K562 treated with DMSO at 1 percent for 12 hours (cell line): ENCODE measurements around the gene MTRR. TPM values are rescaled to one million over a fixed set of nuclear protein-coding genes. Genes with fewer than 3 reads are reported as not detected.

ENCODE experiments used
- total RNA-seq: library from RNA; unstranded; fragments of 300-600 nt; gene quantifications from 2 replicates; pipeline ENCODE4 v1.2.3, GENCODE V29; 2022; ENCODE audit not compliant: insufficient read depth

Gene MTRR
- 11.2 and 38.6 TPM in 2 replicates for total RNA-seq

DNA sequence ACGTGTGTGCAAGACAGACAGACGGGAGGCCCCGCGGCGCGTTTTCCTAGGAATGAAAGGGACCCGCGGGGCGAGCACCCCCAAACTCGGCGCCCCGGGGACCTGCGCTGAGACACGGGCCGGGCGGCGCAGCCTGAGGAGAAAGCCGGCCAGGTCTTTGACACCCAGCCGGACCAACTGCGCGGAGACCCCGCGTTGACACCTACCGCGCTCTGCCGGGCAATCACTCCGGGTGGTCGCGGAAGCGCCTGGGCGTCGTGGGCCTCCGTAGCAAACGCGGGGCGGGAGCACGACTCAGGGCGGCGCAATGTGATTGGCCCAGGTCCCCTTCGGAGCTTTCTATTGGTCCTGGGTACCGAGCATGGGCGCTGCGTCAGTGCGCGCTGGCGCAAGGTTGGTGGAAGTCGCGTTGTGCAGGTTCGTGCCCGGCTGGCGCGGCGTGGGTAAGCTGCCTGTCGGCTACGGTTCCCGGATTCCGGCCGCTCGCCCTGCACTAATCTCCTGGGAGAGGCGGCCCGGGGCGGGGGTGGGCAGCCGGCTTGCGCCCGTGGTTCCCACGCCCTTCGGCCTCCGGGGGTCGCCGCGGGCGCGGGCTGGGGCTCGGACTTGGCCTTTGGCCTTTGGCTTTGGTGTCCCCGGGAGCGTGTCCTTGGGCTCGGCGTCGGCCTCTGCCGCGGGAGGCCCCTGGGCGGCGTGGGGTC is at the start of gene MTRR, which contains the start of gene FASTKD3:
TSS of gene MTRR (plus strand) at position 376 of the 701 bp plus-strand sequence. CDS start 1,647 bp downstream, outside the sequence.
TSS of gene FASTKD3 (minus strand) at position 259 of the 701 bp plus-strand sequence. CDS start 948 bp downstream, outside the sequence.

DNA sequence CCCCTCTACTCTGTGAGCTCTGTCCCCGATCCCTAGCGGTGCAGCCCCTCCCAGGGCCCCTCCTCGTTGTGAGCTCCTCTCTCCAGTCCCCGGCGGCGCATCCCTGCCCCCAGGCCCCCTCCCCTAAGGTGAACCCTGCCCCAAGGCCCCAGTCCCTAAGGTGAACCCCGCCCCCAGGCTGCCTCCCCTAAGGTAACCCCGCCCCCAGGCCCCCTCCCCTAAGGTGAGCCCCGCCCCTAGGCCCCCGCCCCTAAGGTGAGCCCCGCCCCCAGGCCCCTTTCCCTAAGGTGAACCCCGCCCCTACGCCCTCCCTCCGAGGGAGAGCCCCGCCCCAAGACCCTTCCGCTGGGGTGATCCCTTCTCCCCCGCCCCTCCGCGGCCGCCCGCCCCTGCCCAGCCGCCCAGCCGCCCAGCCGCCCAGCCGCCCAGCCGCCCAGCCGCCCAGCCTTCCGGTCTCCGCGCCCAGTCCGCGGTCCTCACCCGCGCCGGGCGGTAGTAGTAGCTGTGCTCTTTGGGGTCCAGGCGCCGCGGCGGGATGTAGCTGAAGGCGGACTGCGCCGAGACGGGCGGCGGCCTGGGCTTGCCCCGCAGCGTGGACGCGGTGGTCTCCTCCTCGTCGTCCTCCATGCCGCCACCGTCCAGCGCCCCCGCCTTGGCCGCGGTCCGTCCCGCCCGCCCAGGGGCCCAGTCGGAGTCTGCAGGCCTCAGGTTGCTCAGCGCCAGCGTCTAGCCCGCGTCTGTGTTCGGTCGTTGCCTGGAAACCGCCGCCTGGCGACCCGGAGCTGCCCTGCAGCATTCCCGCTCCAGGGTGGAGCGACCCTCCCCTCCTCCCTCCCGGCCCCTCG is 18.3 kb upstream of the MTRR start, which contains the start of gene CFAP90:
TSS of gene CFAP90 (minus strand) at position 739 of the 845 bp plus-strand sequence. CDS start at position 627, 112 bp downstream.

Other genes starting within 250 kb of the MTRR start
- not detected in 2 replicates for gene CFAP90, start 18.0 kb upstream of the MTRR start, total RNA-seq
- 8.3 and 13.9 TPM in 2 replicates for gene FASTKD3, start 117 bp upstream of the MTRR start, total RNA-seq